Adipose tissue (tissue), 3 donors: ENCODE data around the gene CFAP58. TPM values are rescaled to one million over a fixed set of nuclear protein-coding genes. Genes with fewer than 3 reads are reported as not detected.

Experiments
- H3K27ac ChIP-seq: one replicate; pipeline ENCODE4 v1.5.1; 2013; ENCODE audit warnings: low read depth, low read length
- WGBS, 3 donors: extraction: QIAGEN DNeasy Blood & Tissue Kit; methylation state at CpG; one replicate each; pipeline ENCODE4 v1.1.7; 2013; 5-methylcytosine and 5-hydroxymethylcytosine counted together
- polyA plus RNA-seq, 3 donors: library from polyadenylated mRNA; stranded (reverse); fragments of 200-250 nt; gene quantifications; one replicate each; pipeline ENCODE4 v1.2.3, GENCODE V29; 2013
- donor health status: healthy with polysubstance abuse.
- donor health status: Bipolar disorder and iron deficiency.
- donor health status: healthy.

CFAP58 gene
- polyA plus RNA-seq, 3 donors = 0.05 to 0.09 TPM; not detected in 1

DNA sequence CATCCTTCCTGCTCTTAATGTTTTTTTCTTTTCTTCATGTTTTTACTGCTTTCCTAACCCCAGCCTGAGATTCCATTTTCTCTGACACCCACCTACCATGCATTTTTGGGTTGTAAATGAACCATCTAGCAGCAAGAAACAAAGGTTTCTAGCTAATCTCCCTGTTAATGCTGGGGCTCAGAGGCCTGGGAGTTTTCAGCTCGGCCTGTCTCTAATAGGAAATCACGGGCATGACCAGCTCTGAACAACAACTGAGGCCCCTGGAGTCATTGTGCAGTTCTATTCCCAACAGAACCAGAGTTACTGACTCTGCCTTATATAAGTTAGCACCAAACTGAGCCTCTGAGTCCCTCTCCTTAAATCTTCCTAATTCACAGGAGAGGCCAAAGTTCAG is 134.8 kb downstream of the CFAP58 start:
- 56 to 67% (median 65%) methylated on average over 2 of the region's 2 CpGs for WGBS, 3 donors
- H3K27ac ChIP-seq = no peak overlapping the region

DNA sequence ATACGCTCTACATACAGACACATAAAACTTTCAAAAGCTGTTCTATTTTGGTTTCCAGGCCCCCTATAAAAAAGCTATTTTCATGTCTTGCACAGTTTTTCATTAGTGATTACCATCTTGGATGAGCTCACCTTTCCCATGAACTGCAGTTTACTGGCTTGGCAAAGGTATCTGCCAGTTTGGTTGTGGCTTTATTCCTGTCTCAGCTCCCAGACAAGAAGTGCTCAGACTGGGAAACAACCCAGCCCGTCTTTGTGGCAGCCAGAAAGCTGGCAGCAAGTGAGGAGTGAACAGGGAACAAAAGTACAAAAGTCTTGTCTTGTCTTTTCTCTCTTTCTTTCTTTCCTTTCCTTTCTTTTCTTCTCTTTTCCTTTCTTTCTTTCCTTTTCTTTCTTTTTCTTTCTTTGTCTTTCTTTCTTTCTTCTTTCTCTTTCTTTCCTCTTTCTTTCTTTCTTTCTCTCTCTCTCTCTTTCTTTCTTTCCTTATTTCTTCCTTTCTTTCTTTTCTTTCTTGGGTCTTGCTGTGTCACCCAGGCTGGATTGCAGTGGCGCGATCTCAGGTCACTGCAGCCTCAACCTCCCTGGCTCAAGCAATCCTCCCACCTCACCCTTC is 138.8 kb downstream of the CFAP58 start:
- 90 to 91% (median 91%) methylated on average over 4 of the region's 4 CpGs for WGBS, 3 donors

DNA sequence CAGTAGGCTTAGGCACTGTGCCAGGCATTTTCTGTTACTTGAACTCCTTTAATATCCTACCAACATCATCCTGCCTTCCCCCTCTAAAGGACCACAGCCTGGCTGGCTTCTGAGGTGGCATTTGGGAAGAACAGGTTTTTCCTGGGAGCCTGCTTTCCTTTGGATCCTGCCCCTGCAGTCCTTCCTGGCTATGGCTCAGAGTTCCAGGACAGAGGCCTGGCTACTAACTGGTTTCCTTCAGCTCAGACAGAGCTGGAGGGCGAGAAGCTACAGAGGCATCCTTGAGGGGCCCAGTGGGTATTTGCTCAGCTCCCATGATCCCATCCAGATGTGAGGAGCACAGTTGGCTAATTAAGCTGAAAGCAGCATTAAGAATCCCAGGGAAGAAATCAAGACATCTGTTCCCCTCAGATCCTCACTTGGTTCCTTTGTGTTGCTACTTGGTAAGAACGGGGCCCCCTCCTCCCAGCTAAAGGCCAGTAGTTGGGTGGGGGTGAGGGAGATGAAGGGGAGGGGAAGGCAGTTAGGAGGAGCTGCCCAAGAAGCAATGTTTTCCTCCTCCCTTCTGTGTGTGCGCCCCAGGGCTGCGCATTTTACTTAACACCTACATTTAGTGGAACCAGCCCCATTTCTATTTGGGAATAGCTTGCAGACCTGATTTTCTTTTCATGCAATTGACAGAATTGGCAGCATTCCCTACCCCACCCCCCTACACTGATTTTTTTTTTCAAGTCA is 144.9 kb downstream of the CFAP58 start:
- WGBS, 3 donors = 61 to 73% (median 68%) methylated on average over 4 of the region's 4 CpGs
- no peak overlapping the region for H3K27ac ChIP-seq

More for the DNA sequence above, 138.8 kb downstream of the CFAP58 start:
- no peak overlapping the region for H3K27ac ChIP-seq

DNA sequence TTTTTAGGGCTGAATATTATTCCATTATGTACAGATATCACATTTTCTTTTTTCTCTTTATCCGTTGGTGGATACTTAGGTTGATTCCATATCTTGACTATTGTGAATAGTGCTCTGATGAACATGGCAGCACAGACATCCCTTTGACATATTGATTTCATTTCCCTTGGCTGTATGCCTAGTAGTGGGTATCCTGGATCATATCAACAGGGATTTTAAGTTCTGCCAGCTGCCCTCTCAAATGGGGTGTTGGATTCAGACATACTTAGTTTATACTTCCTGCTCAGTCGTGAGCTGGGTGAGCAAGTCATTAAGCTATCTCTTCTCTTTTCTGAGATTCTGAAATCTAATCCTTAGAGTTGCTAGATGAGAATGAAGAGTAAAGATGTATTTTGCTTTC is 147.8 kb downstream of the CFAP58 start:
- H3K27ac ChIP-seq = no peak overlapping the region
- 43 to 51% (median 46%) methylated on average over 2 of the region's 2 CpGs for WGBS, 3 donors

DNA sequence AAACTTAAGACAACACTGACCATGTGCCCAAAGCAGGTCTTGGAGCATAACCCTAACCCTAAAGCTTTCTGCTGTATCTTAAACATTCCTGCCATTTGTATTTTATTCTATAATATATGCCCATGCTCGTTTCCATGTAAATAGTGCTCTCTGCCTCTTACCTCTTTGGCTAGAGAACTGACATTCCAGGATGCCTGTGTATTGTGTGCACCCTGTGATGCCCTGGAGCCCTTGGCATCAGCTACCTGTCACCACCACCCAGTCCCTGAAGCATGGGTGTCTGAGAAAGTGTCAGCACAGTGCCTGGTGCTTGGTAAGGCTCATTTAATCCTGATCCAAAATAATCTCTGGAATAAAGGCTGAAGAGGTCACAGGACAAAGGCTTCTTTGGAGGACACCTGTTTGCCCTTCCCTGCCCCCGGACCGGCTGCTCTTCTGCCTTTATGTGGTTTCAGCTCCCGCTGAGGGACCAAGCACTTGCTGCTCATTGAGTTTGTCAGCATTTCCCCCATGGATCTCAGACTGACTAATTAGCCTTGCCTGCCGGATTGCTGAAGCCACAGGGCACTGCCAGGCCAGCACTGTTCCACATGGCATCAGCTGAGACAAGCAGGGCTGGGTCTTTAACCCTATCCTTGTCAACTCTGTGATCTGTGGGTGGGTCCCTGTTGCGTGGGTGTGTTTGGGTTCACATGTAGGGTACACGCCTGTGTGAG is 148.4 kb downstream of the CFAP58 start:
- 44 to 77% (median 69%) methylated on average over 7 of the region's 7 CpGs for WGBS, 3 donors
- H3K27ac ChIP-seq = no peak overlapping the region

DNA sequence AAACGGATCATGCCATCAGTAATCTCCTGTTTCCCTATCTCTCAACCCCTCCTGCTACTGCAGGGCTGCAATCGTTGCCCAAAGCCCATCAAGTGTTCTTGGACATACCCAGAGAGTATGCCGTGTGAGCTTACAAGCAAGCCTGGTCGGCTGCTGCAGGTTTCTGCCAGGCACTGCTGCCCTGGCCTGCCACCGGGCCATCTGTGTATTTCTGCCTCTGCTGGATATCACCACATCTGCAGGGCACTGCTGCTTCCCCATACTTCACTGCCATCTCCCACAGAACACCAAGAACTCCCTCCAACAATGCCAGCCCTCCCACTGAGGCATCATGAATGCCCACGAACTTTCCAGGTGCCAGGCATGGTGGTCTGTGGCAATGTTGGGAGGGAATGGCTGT is 149.3 kb downstream of the CFAP58 start:
- no peak overlapping the region for H3K27ac ChIP-seq
- WGBS, 3 donors = 48 to 54% (median 53%) methylated on average over 6 of the region's 6 CpGs

Other genes with a start within 250 kb of the CFAP58 start
- gene SFR1, start 231.7 kb upstream of the CFAP58 start, polyA plus RNA-seq = 1 to 10 TPM; 3.3 to 9.6 (median 4.2) TPM
- gene CFAP43, start 121.5 kb upstream of the CFAP58 start, polyA plus RNA-seq = under 1 TPM in 2 of 3 donors, not detected in 1; 0.07 to 0.81 TPM
- 100 to 1,000 TPM in 1 of 3 donors, 10 to 100 TPM in 2; 51.6 to 145 (median 71.4) TPM for gene GSTO1, start 98.9 kb upstream of the CFAP58 start, polyA plus RNA-seq
- gene GSTO2, start 84.6 kb upstream of the CFAP58 start, polyA plus RNA-seq = 10 to 100 TPM in 1 of 3 donors, 1 to 10 TPM in 1, under 1 TPM in 1; 0.56 to 14.9 (median 2.1) TPM
- gene ITPRIP, start 15.4 kb upstream of the CFAP58 start, polyA plus RNA-seq = 10 to 100 TPM in 1 of 3 donors, 1 to 10 TPM in 2; 4.6 to 35.0 (median 7.6) TPM